SH-SY5Y (cell line): Measurements from ENCODE around the gene HOXB5.

Experiments
- GATA2 ChIP-seq: IDR thresholded peaks from 2 replicates; pipeline ENCODE4 v1.6.1; 2011; ENCODE audit warnings: mild to moderate bottlenecking, low read depth, low read length
- GATA3 ChIP-seq: IDR thresholded peaks from 2 replicates; pipeline ENCODE4 v1.6.1; 2011; ENCODE audit warnings: low read depth, mild to moderate bottlenecking, low read length, moderate library complexity

Gene HOXB5

GRCh38 chr17:48542114-48542656 is 51.4 kb downstream of the HOXB5 start:
- TF ChIP-seq GATA2 (no peak), GATA3 (no peak)

DNA sequence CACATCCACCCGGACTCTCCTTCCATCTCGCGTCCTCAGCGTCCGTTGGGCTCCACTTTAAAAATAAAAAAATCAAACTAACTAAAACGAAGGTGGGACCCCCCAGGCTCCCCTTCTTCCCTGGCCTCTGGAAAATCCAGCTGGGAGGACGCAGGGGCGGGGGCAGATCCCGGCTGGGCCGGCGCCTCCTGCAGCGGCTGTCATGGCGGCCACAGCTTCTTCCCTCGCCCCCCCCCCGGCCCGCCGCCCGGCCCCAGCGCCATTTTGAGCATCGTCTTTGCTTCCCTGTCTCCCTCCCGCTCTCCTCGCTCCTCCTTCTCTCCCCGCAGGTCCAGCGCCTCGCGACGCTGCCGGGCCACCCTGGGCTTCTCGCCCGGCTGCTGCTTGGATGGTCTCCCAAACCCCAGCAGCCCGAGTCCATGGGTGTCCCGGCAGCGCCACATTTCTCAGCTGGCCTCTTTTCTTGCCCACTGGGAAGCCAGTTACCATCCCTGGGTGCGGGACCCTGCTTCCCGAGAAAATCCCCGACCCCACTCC is 51.9 kb downstream of the HOXB5 start:
- TF ChIP-seq GATA2: no peak
- TF ChIP-seq GATA3: no peak
